C1 segment of cervical spinal cord (tissue), 14 donors: ENCODE data around the gene NR3C1.
"Not testable (repeated sequence)": the region's sequence is repeated elsewhere in the genome, so short reads cannot be mapped to it uniquely, and the experiment has no call there.

Source experiments
- DNase-seq, 14 donors: peaks; one replicate each; lab custom pipeline; 2025; lab: John Stamatoyannopoulos, UW

The NR3C1 gene

GRCh38 chr5:143338658-143339366 lies 64.7 kb downstream of the NR3C1 start:
- no peak for DNase-seq

GRCh38 chr5:143337946-143338345 lies 65.5 kb downstream of the NR3C1 start:
- no peak for DNase-seq

- DNase-seq = peak in 1 of 14 donors; percentile 33
These were observed 67.0 kb downstream of the NR3C1 start for GRCh38 chr5:143336485-143336884.

GRCh38 chr5:143334903-143335302 lies 68.6 kb downstream of the NR3C1 start:
- no peak for DNase-seq

GRCh38 chr5:143334380-143334779 lies 69.1 kb downstream of the NR3C1 start:
- DNase-seq = not testable (repeated sequence)

- DNase-seq = no peak
These were observed 71.5 kb downstream of the NR3C1 start for GRCh38 chr5:143331956-143332355.

GRCh38 chr5:143329843-143330242 lies 73.6 kb downstream of the NR3C1 start:
- DNase-seq = no peak

- DNase-seq = no peak
These were observed 74.8 kb downstream of the NR3C1 start for GRCh38 chr5:143328589-143329220.

- DNase-seq = not testable (repeated sequence)
These were observed 78.4 kb downstream of the NR3C1 start for GRCh38 chr5:143325086-143325485.

GRCh38 chr5:143322931-143323630 lies 80.4 kb downstream of the NR3C1 start:
- DNase-seq = not testable (repeated sequence)

GRCh38 chr5:143322176-143322575 lies 81.3 kb downstream of the NR3C1 start:
- no peak for DNase-seq

GRCh38 chr5:143319437-143320227 lies 83.9 kb downstream of the NR3C1 start:
- no peak for DNase-seq

GRCh38 chr5:143318833-143319232 lies 84.7 kb downstream of the NR3C1 start:
- no peak for DNase-seq

GRCh38 chr5:143318270-143318669 lies 85.2 kb downstream of the NR3C1 start:
- DNase-seq = no peak

GRCh38 chr5:143316844-143317631 lies 86.4 kb downstream of the NR3C1 start:
- DNase-seq = peak in 1 of 14 donors; percentile 48

- no peak for DNase-seq
These were observed 87.1 kb downstream of the NR3C1 start for GRCh38 chr5:143316337-143316736.

- DNase-seq = peak in 1 of 14 donors; percentile 23
These were observed 87.6 kb downstream of the NR3C1 start for GRCh38 chr5:143315929-143316328.

- DNase-seq = no peak
These were observed 88.3 kb downstream of the NR3C1 start for GRCh38 chr5:143315214-143315613.

- DNase-seq = no peak
These were observed 88.8 kb downstream of the NR3C1 start for GRCh38 chr5:143314659-143315058.

- DNase-seq = no peak
These were observed 89.4 kb downstream of the NR3C1 start for GRCh38 chr5:143314099-143314498.

GRCh38 chr5:143313298-143313852 lies 90.1 kb downstream of the NR3C1 start:
- no peak for DNase-seq
